Lower leg skin (tissue), 3 donors: ENCODE results near the gene CHGA.

Experiments used
- CTCF ChIP-seq, 3 donors: fragments of 450-650 bp; IDR thresholded peaks; one replicate each; pipeline ENCODE4 v1.5.1; 2016; ENCODE audit warnings: antibody characterized with exemption in 3 of 3, mild to moderate bottlenecking in 3 of 3, moderate library complexity in 2 of 3
- POLR2A ChIP-seq, 2 donors: fragments of 450-650 bp; IDR thresholded peaks; one replicate each; pipeline ENCODE4 v1.6.1; 2016 to 2017; ENCODE audit warnings: antibody characterized with exemption in 2 of 2, mild to moderate bottlenecking in 1 of 2, moderate library complexity in 1 of 2

- TF ChIP-seq CTCF (IDR thresholded peaks at IDR 0.05): no peak
- TF ChIP-seq POLR2A (IDR thresholded peaks at IDR 0.05): no peak
These were observed 20.8 kb upstream of the CHGA start for GRCh38 chr14:92902191-92902590.
